Endothelial cell (in vitro differentiated cells): ENCODE results near the gene TMEM123. TPM values are rescaled to one million over a fixed set of nuclear protein-coding genes. Genes with fewer than 3 reads are reported as not detected.

Source experiments
- DNase-seq: peaks from one replicate; pipeline ENCODE4 v3.0.0; 2021; ENCODE audit warnings: low spot score
- H3K27ac Mint-ChIP-seq: one replicate; pipeline ENCODE4 v1.8.0; 2021; ENCODE audit warnings: mixed read lengths, inconsistent platforms; ENCODE audit not compliant: unreplicated experiment
- H3K27me3 Mint-ChIP-seq: one replicate; pipeline ENCODE4 v1.8.0; 2021; ENCODE audit warnings: mild to moderate bottlenecking, moderate library complexity, mixed read lengths, inconsistent platforms; ENCODE audit not compliant: unreplicated experiment
- H3K36me3 Mint-ChIP-seq: one replicate; pipeline ENCODE4 v1.8.0; 2021; ENCODE audit warnings: mild to moderate bottlenecking, low read depth, mixed read lengths, inconsistent platforms; ENCODE audit not compliant: unreplicated experiment
- H3K4me1 Mint-ChIP-seq: one replicate; pipeline ENCODE4 v1.8.0; 2021; ENCODE audit warnings: mild to moderate bottlenecking, mixed read lengths, inconsistent platforms; ENCODE audit not compliant: unreplicated experiment
- H3K4me3 Mint-ChIP-seq: one replicate; pipeline ENCODE4 v1.8.0; 2021; ENCODE audit warnings: mild to moderate bottlenecking, mixed read lengths, inconsistent platforms; ENCODE audit not compliant: unreplicated experiment
- H3K9me3 Mint-ChIP-seq: one replicate; pipeline ENCODE4 v1.8.0; 2021; ENCODE audit warnings: mixed read lengths, inconsistent platforms; ENCODE audit not compliant: unreplicated experiment
- total RNA-seq: library from RNA; stranded (reverse); fragmentation: NEBNext Ultra II Directional; extraction: Animal tissue kit (Norgen Biotek cat#: 25700); gene quantifications from one replicate; pipeline ENCODE4 v1.2.1, GENCODE V29; 2021; ENCODE audit not compliant: unreplicated experiment
- TF ChIP-seq, protein P1 (sequence below): fragments of 200-600 bp; sonication (generic); IDR thresholded peaks from one replicate; pipeline ENCODE4 v1.5.0; 2021; ENCODE audit warnings: antibody characterized with exemption; ENCODE audit not compliant: unreplicated experiment

Gene TMEM123
- total RNA-seq, 1 donor from 2014 or later = 142 TPM

DNA sequence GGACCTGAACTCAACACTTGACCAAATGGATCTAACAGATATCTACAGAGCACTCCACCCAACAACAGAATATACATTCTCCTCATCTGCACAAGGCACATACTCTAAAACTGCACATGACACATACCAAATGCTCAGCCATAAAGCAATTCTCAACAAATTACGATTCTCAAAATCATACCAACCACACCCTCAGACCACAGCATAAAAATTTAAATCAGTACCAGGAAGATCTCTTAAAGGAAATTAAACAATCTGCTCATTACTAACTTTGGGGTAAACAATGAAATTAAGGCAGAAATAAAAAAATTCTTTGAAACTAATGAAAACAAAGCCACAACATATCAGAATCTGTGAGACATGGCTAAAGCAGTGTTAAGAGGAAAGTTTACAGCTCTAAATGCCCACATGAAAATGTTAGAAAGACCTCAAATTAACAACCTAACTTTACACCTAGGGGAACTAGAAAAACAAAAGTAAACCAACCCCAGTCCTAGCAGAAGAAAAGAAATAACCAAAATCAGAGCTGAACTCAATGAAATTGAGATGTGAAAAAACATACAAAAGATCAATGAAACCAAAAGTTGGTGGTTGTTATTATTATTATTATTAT is 37.2 kb downstream of the TMEM123 start:
- Mint-ChIP-seq H3K9me3 (no peaks in the 10 kb centered on the region), H3K4me1 (peaks cover 2% of the 10 kb centered on the region), H3K36me3 (peaks cover 27% of the 10 kb centered on the region), H3K27ac (no peak overlapping the region), H3K27me3 (no peaks in the 10 kb centered on the region), H3K4me3 (no peak overlapping the region)
- TF ChIP-seq, protein P1, sequence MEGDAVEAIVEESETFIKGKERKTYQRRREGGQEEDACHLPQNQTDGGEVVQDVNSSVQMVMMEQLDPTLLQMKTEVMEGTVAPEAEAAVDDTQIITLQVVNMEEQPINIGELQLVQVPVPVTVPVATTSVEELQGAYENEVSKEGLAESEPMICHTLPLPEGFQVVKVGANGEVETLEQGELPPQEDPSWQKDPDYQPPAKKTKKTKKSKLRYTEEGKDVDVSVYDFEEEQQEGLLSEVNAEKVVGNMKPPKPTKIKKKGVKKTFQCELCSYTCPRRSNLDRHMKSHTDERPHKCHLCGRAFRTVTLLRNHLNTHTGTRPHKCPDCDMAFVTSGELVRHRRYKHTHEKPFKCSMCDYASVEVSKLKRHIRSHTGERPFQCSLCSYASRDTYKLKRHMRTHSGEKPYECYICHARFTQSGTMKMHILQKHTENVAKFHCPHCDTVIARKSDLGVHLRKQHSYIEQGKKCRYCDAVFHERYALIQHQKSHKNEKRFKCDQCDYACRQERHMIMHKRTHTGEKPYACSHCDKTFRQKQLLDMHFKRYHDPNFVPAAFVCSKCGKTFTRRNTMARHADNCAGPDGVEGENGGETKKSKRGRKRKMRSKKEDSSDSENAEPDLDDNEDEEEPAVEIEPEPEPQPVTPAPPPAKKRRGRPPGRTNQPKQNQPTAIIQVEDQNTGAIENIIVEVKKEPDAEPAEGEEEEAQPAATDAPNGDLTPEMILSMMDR = no peak
- no peak for DNase-seq

DNA sequence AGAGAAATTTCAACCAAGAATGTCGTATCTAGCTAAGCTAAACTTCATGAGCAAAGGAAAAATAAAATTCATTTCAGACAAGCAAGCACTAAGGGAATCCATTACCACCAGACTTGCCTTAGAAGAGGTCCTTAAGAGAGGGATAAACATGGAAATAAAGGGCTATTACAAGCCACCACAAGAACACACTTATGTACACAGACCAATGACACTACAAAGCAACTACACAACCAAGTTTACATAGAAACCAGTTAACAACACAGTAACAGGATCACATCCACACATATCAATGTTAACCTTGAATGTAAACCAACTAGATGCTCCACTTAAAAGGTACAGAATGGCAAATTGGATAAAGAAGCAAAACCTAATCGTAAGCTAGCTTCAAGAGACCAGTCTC is 38.0 kb downstream of the TMEM123 start:
- H3K36me3 Mint-ChIP-seq = peaks cover 27% of the 10 kb centered on the region
- no peak for DNase-seq

DNA sequence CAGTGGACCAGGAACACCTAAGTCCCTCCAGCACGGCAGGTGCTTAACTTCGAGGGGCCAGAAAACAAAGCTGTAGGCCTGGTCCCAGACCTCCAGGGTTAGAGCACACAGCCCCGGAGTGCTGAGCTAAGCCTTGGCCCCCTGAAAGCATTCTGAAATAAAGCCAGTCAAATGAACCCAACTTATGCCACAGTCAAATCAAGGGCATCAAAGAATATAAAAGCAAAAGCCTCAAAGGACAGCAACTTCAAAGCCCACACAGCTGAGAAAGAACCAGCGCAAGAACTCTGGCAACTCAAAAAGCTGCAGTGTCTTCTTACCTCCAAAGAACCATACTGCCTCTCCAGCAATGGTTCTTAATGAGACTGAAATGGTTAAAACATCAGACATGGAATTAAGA is 39.1 kb downstream of the TMEM123 start:
- Mint-ChIP-seq H3K4me3 (no peak overlapping the region), H3K4me1 (peaks cover 3% of the 10 kb centered on the region), H3K27me3 (peaks cover 2% of the 10 kb centered on the region), H3K36me3 (peaks cover 18% of the 10 kb centered on the region), H3K9me3 (no peaks in the 10 kb centered on the region), H3K27ac (no peak overlapping the region)
- TF ChIP-seq, protein P1 = no peak
- DNase-seq = no peak

More for the DNA sequence above, 38.0 kb downstream of the TMEM123 start:
- Mint-ChIP-seq H3K4me3 (no peak overlapping the region), H3K4me1 (peaks cover 3% of the 10 kb centered on the region), H3K27ac (no peak overlapping the region), H3K27me3 (peaks cover 2% of the 10 kb centered on the region), H3K9me3 (no peaks in the 10 kb centered on the region)
- TF ChIP-seq, protein P1 = no peak

DNA sequence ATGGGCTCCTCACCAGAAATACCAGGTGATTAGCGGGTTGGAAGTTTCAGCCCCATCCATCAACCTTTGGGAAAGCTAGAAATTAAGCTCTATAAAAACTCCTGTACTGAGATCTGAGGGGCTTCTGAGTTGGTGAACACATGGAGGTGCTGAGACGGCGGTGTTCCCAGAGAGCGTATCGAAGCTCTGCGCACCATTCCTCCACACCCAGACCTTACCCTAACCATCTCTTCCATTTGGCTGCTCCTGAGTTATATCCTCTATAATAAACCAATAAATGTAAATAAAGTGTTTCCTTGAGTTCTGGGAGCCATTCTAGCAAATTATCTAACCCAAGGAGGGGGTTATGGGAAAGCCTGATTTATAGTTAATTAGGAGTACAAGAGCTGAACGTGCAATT is 41.4 kb downstream of the TMEM123 start:
- TF ChIP-seq, protein P1 = no peak
- no peak overlapping the region for H3K27ac Mint-ChIP-seq
- H3K4me1 Mint-ChIP-seq = peaks cover 6% of the 10 kb centered on the region
- H3K36me3 Mint-ChIP-seq = peaks cover 11% of the 10 kb centered on the region
- DNase-seq = no peak
- peaks cover 2% of the 10 kb centered on the region for H3K27me3 Mint-ChIP-seq
- no peak overlapping the region for H3K4me3 Mint-ChIP-seq
- H3K9me3 Mint-ChIP-seq = no peaks in the 10 kb centered on the region

DNA sequence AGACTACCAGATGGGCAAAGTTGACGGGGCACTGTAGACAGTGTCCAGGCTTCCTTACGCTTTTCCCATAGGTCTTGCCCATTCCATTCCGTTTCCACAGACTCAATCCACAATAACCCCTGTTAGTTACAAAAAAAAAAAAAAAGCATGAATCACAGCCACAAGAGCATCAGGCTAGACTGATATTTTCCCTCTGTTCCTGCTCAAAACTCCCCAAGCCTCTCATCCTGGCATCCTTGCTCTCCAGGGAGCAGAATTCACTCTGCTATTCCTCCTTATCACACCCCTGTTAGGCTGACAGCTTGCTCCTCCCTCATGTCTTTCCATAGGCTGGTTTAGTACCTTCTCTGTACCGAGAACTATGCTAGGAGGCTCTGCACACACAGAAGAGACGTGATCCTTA is 42.2 kb downstream of the TMEM123 start:
- TF ChIP-seq, protein P1 = no peak
- Mint-ChIP-seq H3K9me3 (no peaks in the 10 kb centered on the region), H3K36me3 (peaks cover 11% of the 10 kb centered on the region), H3K27me3 (peaks cover 3% of the 10 kb centered on the region), H3K4me1 (peaks cover 6% of the 10 kb centered on the region), H3K4me3 (no peak overlapping the region), H3K27ac (no peak overlapping the region)
- DNase-seq = no peak
